RWPE2 (cell line): ENCODE data around the gene RAD9A.

Experiments
- ATAC-seq: fragments of 200-7000 bp; cut with Tn5 transposase; 3 replicates; pipeline ENCODE4 v1.9.1; 2021; ENCODE audit warnings: low read depth
- DNase-seq: peaks from one replicate; pipeline ENCODE4 v3.0.0-alpha.2; 2020; ENCODE audit warnings: low spot score
- H3K27ac ChIP-seq: fragments of 450-650 bp; 2 replicates; pipeline ENCODE4 v1.5.1; 2017; ENCODE audit warnings: mild to moderate bottlenecking; ENCODE audit not compliant: poor library complexity, severe bottlenecking
- H3K27me3 ChIP-seq: fragments of 250-450 bp; sonication (Bioruptor Pico); 2 replicates; pipeline ENCODE4 v1.5.1; 2021; ENCODE audit warnings: mild to moderate bottlenecking, moderate library complexity; ENCODE audit not compliant: insufficient read depth, poor library complexity, severe bottlenecking
- H3K36me3 ChIP-seq: fragments of 250-450 bp; sonication (Bioruptor Pico); 2 replicates; pipeline ENCODE4 v1.5.1; 2020; ENCODE audit warnings: low read depth, mild to moderate bottlenecking, moderate library complexity
- H3K4me1 ChIP-seq: fragments of 250-450 bp; sonication (Bioruptor Pico); 2 replicates; pipeline ENCODE4 v1.5.1; 2021; ENCODE audit warnings: mild to moderate bottlenecking, moderate library complexity; ENCODE audit not compliant: insufficient read depth, poor library complexity, severe bottlenecking
- H3K4me3 ChIP-seq: fragments of 250-450 bp; sonication (Bioruptor Pico); 2 replicates; pipeline ENCODE4 v1.5.1; 2021; ENCODE audit warnings: mild to moderate bottlenecking, moderate library complexity; ENCODE audit not compliant: severe bottlenecking
- H3K9me3 ChIP-seq: fragments of 250-450 bp; sonication (Bioruptor Pico); 2 replicates; pipeline ENCODE4 v1.5.1; 2021; ENCODE audit warnings: mild to moderate bottlenecking, moderate library complexity; ENCODE audit not compliant: severe bottlenecking
- CTCF ChIP-seq: fragments of 450-650 bp; IDR thresholded peaks from one replicate; pipeline ENCODE4 v1.5.1; 2017; ENCODE audit warnings: mild to moderate bottlenecking, moderate library complexity; ENCODE audit not compliant: poor library complexity, severe bottlenecking

The RAD9A gene

GRCh38 chr11:67439321-67440228 is 47.8 kb downstream of the RAD9A start:
- ATAC-seq (no peak), DNase-seq (peak; percentile 55)
- peaks cover 15% of the 10 kb centered on the region for H3K36me3 ChIP-seq
- peak; percentile 24 for TF ChIP-seq CTCF
- H3K27me3 ChIP-seq = no peaks in the 10 kb centered on the region
- H3K4me1 ChIP-seq = no peaks in the 10 kb centered on the region
- H3K27ac ChIP-seq = no peak overlapping the region
- H3K4me3 ChIP-seq = no peak overlapping the region
- H3K9me3 ChIP-seq = no peaks in the 10 kb centered on the region

GRCh38 chr11:67440229-67441097 is 48.7 kb downstream of the RAD9A start:
- no peak for ATAC-seq
- H3K27ac ChIP-seq = no peak overlapping the region
- H3K9me3 ChIP-seq = no peaks in the 10 kb centered on the region
- TF ChIP-seq CTCF = no peak
- no peaks in the 10 kb centered on the region for H3K4me1 ChIP-seq
- peaks cover 15% of the 10 kb centered on the region for H3K36me3 ChIP-seq
- no peaks in the 10 kb centered on the region for H3K27me3 ChIP-seq
- H3K4me3 ChIP-seq = no peak overlapping the region
- DNase-seq = no peak

GRCh38 chr11:67441098-67441563 is 49.3 kb downstream of the RAD9A start:
- Histone ChIP-seq H3K4me3 (no peak overlapping the region), H3K9me3 (no peaks in the 10 kb centered on the region), H3K4me1 (no peaks in the 10 kb centered on the region), H3K36me3 (peaks cover 15% of the 10 kb centered on the region), H3K27me3 (no peaks in the 10 kb centered on the region), H3K27ac (no peak overlapping the region)
- ATAC-seq (no peak), DNase-seq (peak; percentile 59)
- TF ChIP-seq CTCF = no peak

- TF ChIP-seq CTCF = no peak
- Histone ChIP-seq H3K9me3 (no peaks in the 10 kb centered on the region), H3K27me3 (no peaks in the 10 kb centered on the region), H3K4me1 (no peaks in the 10 kb centered on the region), H3K4me3 (no peak overlapping the region), H3K36me3 (peaks cover 15% of the 10 kb centered on the region), H3K27ac (no peak overlapping the region)
- peak; percentile 57 for DNase-seq
- ATAC-seq = no peak
Measured at GRCh38 chr11:67441731-67442351, 50.1 kb downstream of the RAD9A start.
